Measurements from ENCODE around the gene TNPO3. TPM values are rescaled to one million over a fixed set of nuclear protein-coding genes. Genes with fewer than 3 reads are reported as not detected.

TNPO3 gene
- total RNA-seq, 1 donor from 2014 or later: 56.2 TPM

- no peak for DNase-seq
- CTCF ChIA-PET: interaction anchor here (0.7 kb wide), 1 partner anchor 250 kb away, joined by 3 read pairs; no protein-coding TSS in a partner anchor
- H3K9me3 Mint-ChIP-seq: no peaks in the 10 kb centered on the region
Measured at GRCh38 chr7:128919881-128920799, 134.8 kb downstream of the TNPO3 start.

GRCh38 chr7:128919241-128919640 lies 135.7 kb downstream of the TNPO3 start:
- Mint-ChIP-seq H3K4me1 (peaks cover 18% of the 10 kb centered on the region), H3K27ac (no peak overlapping the region), H3K36me3 (ENCODE audit: low read depth) (no peaks in the 10 kb centered on the region), H3K27me3 (peaks cover 2% of the 10 kb centered on the region), H3K4me3 (no peak overlapping the region), H3K9me3 (no peaks in the 10 kb centered on the region)
- ChIA-PET CTCF (no interaction called here), POLR2A (interaction anchor here (0.5 to 0.6 kb wide), 2 partner anchors 358 to 445 kb away, joined by 3 to 6 read pairs; no protein-coding TSS in a partner anchor)
- intact Hi-C loops (cut with micrococcal nuclease): no loop called here
- TF ChIP-seq CTCF (IDR thresholded peaks at IDR 0.05): no peak
- ATAC-seq (ENCODE audit: low read depth) (no peak), DNase-seq (no peak)

More at GRCh38 chr7:128919881-128920799, 134.8 kb downstream of the TNPO3 start:
- no peak for TF ChIP-seq CTCF (IDR thresholded peaks at IDR 0.05)
- Mint-ChIP-seq H3K4me1 (peaks cover 12% of the 10 kb centered on the region), H3K27me3 (peaks cover 2% of the 10 kb centered on the region), H3K4me3 (no peak overlapping the region), H3K27ac (no peak overlapping the region), H3K36me3 (ENCODE audit: low read depth) (no peaks in the 10 kb centered on the region)
- POLR2A ChIA-PET: no interaction called here
- intact Hi-C loops (cut with micrococcal nuclease): no loop called here
- no peak for ATAC-seq (ENCODE audit: low read depth)

GRCh38 chr7:128918016-128918665 lies 136.8 kb downstream of the TNPO3 start:
- ChIA-PET POLR2A (no interaction called here), CTCF (no interaction called here)
- no peak overlapping the region for H3K4me3 Mint-ChIP-seq
- ATAC-seq (ENCODE audit: low read depth) (no peak), DNase-seq (no peak)
- no peak overlapping the region for H3K27ac Mint-ChIP-seq
- H3K4me1 Mint-ChIP-seq: peaks cover 21% of the 10 kb centered on the region
- H3K27me3 Mint-ChIP-seq: peaks cover 2% of the 10 kb centered on the region
- H3K9me3 Mint-ChIP-seq: no peaks in the 10 kb centered on the region
- no peak for TF ChIP-seq CTCF (IDR thresholded peaks at IDR 0.05)
- no peaks in the 10 kb centered on the region for H3K36me3 Mint-ChIP-seq (ENCODE audit: low read depth)
- intact Hi-C loops (cut with micrococcal nuclease): no loop called here

- H3K27ac Mint-ChIP-seq: peak overlapping the region; percentile 35
- H3K4me3 Mint-ChIP-seq: no peak overlapping the region
- H3K36me3 Mint-ChIP-seq (ENCODE audit: low read depth): no peaks in the 10 kb centered on the region
- peaks cover 2% of the 10 kb centered on the region for H3K27me3 Mint-ChIP-seq
- peaks cover 21% of the 10 kb centered on the region for H3K4me1 Mint-ChIP-seq
- CTCF ChIA-PET: interaction anchor here (0.8 kb wide), 1 partner anchor 159 kb away, joined by 3 read pairs; no protein-coding TSS in a partner anchor
- intact Hi-C loops (cut with micrococcal nuclease): no loop called here
- ATAC-seq (ENCODE audit: low read depth) (no peak), DNase-seq (no peak)
- POLR2A ChIA-PET: interaction anchor here (1.4 kb wide), 1 partner anchor 20 kb away, joined by 7 read pairs; the partner anchor contains the start of gene IRF5
- no peak for TF ChIP-seq CTCF (IDR thresholded peaks at IDR 0.05)
- no peaks in the 10 kb centered on the region for H3K9me3 Mint-ChIP-seq
Measured at GRCh38 chr7:128917122-128917521, 137.8 kb downstream of the TNPO3 start.

- DNase-seq: no peak
- H3K4me1 Mint-ChIP-seq: peaks cover 21% of the 10 kb centered on the region
- no peaks in the 10 kb centered on the region for H3K9me3 Mint-ChIP-seq
- H3K36me3 Mint-ChIP-seq (ENCODE audit: low read depth): no peaks in the 10 kb centered on the region
- H3K27me3 Mint-ChIP-seq: peaks cover 2% of the 10 kb centered on the region
- no peak for TF ChIP-seq CTCF (IDR thresholded peaks at IDR 0.05)
- intact Hi-C loops (cut with micrococcal nuclease): no loop called here
- H3K4me3 Mint-ChIP-seq: peak overlapping the region; percentile 28
- CTCF ChIA-PET: interaction anchor here (0.8 kb wide), 1 partner anchor 160 kb away, joined by 3 read pairs; no protein-coding TSS in a partner anchor
- ATAC-seq (ENCODE audit: low read depth): no peak
- POLR2A ChIA-PET: interaction anchor here (1.4 to 1.5 kb wide), 2 partner anchors 21 to 23 kb away, joined by 7 to 8 read pairs; partner anchors contain the start of gene IRF5
- no peak overlapping the region for H3K27ac Mint-ChIP-seq
Measured at GRCh38 chr7:128916643-128916915, 138.3 kb downstream of the TNPO3 start.

Data from activated B cell treated with CpG ODN at 0.5 μM for 24 hours (primary cell).